GM18499 (cell line): Measurements from ENCODE around the gene ALDH3B1.
"Not testable (repeated sequence)": the region's sequence is repeated elsewhere in the genome, so short reads cannot be mapped to it uniquely, and the experiment has no call there.

Experiments used
- ATAC-seq: cut with Tn5 transposase; IDR thresholded peaks from one replicate; pipeline ENCODE4 v1.9.1; 2021; ENCODE audit warnings: moderate number of reproducible peaks; ENCODE audit not compliant: insufficient read depth, unreplicated experiment

ALDH3B1 gene, protein sequence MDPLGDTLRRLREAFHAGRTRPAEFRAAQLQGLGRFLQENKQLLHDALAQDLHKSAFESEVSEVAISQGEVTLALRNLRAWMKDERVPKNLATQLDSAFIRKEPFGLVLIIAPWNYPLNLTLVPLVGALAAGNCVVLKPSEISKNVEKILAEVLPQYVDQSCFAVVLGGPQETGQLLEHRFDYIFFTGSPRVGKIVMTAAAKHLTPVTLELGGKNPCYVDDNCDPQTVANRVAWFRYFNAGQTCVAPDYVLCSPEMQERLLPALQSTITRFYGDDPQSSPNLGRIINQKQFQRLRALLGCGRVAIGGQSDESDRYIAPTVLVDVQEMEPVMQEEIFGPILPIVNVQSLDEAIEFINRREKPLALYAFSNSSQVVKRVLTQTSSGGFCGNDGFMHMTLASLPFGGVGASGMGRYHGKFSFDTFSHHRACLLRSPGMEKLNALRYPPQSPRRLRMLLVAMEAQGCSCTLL

DNA sequence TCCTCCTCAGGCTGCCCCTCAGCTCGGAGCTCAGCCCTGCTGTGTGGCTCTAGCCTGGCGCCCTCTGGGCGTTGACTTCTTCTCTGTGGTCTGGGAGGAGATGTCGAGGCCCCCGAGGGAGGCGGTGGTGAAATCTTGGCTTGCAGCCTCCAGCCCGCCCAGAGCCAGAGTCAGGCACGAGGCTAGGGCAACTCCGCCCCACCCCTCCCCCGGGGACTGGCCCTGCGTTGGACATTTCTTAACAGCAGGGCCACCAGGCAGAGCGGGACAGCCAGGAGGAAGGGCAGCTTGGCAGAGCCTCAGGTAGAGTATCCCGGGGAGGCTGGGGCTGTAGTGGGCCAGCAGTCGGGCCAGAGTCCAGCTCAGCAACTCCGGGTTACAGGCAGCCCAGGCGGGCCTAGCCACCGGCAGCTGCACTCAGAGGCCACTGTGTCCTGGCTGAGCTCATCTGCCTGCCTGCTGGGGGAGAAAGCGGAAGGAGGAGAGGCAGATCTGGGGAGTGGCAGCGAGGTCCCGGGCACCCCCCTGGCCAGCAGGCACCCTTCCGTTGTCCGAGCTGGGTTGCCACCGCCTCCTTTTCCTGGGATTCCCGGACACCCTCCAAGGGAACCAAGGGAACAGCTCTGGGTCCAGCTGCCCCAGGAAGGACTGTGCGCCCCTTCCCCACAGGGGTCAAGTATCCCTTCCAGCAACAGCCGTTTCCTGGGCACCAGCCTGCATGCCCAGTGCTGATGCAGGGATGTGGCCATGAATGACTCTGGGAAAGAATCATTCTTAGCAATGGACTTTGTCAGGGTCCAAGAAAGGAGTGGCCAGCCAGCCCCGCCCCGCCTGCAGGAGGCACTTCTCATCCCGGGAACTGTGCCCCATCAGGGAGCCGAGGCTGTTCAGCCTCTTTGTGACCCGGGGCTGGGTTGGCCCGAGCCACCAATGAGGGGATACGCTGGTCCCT, at the start of gene ALDH3B1:
TSS of gene ALDH3B1 (plus strand) at position 238 of the 952 bp plus-strand sequence. CDS start 4,971 bp downstream, outside the sequence.
- ATAC-seq, result no peak

GRCh38 chr11:67963217-67963616, 46.9 kb upstream of the ALDH3B1 start:
- ATAC-seq, result not testable (repeated sequence)

DNA sequence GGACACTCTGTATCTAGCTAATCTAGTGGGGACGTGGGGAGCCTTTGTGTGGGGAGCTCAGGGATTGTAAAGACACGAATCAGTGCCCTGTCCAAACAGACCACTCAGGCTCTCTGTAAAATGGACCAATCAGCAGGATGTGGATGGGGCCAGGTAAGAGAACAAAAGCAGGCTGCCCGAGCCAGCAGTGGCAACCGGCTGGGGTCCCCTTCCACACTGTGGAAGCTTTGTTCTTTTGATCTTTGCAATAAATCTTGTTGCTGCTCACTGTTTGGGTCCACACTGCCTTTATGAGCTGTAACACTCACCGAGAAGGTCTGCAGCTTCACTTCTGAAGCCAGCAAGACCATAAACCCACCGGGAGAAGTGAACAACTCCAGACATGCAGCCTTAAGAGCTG, 46.2 kb upstream of the ALDH3B1 start:
- ATAC-seq, result not testable (repeated sequence)

DNA sequence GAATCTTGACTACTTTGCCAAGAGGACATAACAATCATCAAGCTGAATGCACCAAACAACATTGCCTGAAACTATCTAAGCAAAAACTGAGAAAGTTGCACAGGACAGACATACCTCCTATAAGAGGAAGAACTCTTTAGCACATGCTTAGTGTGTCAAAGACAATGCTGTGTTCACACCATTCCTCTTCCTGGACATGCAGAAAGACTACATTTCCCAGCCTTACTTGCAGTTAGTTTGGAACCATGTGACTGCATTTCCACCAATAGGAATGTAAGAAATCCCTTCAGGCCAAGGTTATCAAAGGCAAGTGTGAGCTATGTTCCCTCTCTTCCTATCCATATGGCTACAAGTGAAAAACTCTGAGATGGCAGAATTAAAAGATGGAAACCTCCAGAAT, 45.4 kb upstream of the ALDH3B1 start:
- ATAC-seq, result not testable (repeated sequence)

DNA sequence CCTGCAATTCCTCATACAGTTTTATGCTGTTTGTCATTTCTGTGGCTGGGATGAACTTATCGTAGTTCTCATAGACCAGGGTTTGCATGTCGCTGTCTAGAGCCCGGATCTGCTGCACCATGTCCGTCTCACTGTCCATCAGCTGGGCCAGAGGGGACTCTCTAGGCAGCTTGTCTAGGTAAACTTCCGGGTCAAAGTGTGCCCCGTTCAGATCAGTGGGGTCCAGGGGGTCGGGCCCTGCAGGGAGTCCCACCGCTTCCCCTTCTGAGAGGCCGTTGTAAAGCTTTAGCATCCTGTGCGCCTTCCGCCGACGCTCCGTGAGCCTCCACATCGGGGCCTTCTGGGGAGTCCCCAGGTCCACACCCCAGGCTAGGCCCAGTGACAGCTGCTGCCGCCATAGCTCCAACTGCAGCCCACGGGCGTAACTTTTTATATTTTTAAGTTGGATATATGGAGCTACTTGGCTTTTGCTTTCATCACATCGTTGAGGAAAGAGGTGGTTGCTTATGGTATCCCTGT, 44.2 kb upstream of the ALDH3B1 start:
- not testable (repeated sequence) for ATAC-seq

DNA sequence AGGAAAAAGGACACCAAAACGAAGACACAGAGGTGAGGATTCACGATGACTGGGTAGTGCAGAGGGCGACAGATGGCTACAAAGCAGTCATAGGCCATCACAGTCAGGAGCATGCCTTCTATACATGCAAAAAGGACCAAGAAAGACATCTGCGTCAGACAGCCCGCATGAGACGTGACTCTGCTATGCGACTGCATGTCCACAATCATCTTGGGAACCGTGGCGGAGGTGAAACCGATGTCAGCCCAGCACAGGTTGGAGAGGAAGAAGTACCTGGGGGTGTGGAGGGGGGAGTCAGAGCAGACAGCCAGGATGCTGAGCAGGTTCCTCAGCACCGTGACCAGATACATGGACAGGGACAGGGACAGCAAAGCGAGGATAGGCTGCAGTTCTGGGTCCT, 35.4 kb upstream of the ALDH3B1 start:
- not testable (repeated sequence) for ATAC-seq

DNA sequence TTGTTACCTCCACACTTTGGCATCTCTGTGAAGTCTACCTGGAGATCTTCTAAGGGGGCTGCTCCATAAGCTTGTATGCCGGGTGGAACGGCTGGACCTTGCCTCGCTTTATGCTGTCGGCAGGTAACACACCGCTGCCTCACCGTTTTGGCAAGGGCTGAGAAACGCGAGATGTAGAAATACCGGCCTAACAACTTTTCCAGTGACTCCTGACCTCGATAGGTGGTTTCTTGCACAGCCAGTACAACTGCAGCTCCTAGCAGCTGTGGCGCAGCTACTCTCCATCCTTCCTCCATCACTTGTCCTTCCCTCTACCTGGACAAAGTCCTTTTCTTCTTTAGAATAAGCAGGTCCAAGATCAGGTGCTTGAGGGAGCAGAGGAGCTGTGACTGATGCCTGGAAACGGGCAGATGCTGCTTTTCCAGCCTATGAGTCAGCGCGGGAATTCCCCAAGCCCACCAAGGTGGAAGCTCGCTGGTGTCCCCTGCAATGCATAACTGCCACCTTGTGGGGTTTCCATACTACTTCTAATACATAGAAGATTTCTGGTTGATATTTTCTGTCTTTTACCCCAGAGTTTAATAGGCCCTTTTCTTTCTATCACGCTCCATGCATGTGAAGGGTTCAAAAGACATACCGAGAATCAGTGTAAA, 31.2 kb upstream of the ALDH3B1 start:
- not testable (repeated sequence) for ATAC-seq

- not testable (repeated sequence) for ATAC-seq
These were observed 28.9 kb upstream of the ALDH3B1 start for GRCh38 chr11:67981226-67981625.

GRCh38 chr11:67982255-67982857, 27.8 kb upstream of the ALDH3B1 start:
- not testable (repeated sequence) for ATAC-seq

DNA sequence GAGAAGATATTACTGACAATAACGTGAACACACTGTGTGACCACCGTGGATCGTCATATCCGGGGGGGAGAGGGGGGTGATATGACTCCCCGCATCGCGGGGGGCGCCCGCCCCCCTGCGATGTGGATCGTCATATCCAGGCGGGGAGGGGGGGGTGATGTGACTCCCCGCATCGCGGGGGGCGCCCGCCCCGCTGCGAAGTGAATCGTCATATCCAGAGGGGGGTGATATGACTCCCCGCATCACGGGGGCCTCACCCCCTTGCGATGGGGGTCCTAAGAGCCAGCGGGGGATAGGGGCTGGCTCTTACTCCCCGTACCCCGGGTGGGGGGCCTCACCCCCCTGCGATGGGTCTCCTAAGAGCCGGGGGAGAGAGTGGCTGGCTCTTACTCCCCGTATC, 26.2 kb upstream of the ALDH3B1 start:
- no peak for ATAC-seq

GRCh38 chr11:67985302-67985701, 24.8 kb upstream of the ALDH3B1 start:
- ATAC-seq, result not testable (repeated sequence)

GRCh38 chr11:67990546-67991346, 19.4 kb upstream of the ALDH3B1 start:
- not testable (repeated sequence) for ATAC-seq

DNA sequence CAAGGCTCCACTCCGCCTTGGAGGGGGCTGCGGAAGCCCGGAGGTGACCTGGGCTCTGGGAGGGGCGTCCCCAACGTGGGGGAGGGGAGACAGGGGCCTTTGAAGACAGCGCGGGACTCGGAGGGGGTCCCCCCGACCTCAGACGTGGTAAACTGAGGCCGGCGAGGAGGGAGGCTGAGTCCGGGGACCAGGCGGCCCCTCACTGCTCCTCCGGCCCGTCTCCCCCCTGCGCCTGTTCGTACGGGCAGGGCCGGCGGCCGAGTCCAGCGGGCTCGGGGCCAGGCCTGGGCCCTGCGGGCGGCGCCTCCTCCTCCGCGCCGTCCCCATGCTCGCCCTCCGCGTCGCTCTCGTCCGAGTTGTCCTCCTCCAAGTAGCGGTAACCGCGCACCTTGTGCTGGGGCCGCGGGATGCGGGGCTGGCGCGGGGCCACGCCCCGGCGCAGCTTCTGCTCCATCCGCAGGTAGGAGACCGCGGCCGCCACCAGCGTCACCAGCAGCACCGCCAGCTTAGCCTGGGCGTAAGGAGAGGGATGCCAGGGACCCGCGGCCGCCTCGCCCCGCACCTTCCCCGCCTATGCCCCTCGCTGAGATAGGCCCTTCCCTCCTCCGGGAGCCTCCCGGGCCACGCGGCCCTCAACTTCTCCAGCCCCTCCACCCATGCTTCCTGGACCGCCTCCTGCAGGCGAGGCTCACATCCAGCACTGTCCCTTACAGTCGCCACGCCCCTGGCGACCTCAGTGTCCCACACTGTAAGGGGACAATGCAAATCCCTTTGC, 18.6 kb upstream of the ALDH3B1 start:
- not testable (repeated sequence) for ATAC-seq

DNA sequence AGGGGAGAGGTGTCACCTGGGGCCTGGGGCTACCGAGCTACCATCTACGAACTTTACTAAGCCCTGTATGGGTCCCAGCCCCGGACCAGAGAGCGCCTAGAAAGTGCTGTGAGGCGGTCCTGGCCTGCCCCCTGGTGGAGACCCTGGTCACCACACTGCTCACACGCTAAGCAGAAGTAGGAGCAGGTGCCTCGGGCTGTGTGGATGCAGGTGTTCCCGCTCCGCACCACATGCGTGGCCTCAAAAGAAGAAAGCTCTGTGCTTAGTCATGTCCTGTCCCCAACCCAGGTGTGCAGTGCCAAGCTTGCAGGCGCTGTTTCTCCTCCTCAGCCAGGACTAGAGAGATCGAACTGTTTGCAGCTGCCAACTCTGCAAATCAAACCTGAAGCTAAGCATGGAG, 16.3 kb upstream of the ALDH3B1 start:
- not testable (repeated sequence) for ATAC-seq

DNA sequence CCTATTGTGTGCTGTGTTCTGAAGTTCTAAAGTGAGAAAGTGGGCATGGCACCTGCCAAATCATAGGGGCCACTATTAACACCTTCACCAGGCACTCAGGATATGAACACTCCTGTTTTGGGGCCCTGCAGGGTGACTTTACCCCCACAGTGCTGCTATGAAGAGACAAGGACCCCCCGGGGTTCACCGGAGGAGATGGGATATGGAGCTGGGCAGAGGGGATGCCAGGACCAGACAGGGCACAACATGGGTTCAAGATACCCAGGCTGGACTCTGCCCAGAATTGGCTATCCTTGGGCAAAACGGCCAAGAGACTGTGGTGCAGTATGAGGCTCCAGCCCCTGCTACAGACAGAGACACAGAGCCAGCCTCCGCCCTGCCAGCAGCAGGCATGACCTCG, 15.7 kb upstream of the ALDH3B1 start:
- ATAC-seq, result not testable (repeated sequence)

- ATAC-seq, result not testable (repeated sequence)
These were observed 15.0 kb upstream of the ALDH3B1 start for GRCh38 chr11:67995129-67995528.

- ATAC-seq, result not testable (repeated sequence)
These were observed 14.5 kb upstream of the ALDH3B1 start for GRCh38 chr11:67995579-67995978.

- ATAC-seq, result no peak
These were observed 14.1 kb upstream of the ALDH3B1 start for GRCh38 chr11:67996051-67996450.
